Peyer's patch (tissue), 4 donors: Measurements from ENCODE around the gene CSNK1A1L.

Source experiments
- POLR2A ChIP-seq, 2 donors: fragments of 450-650 bp; IDR thresholded peaks; one replicate each; pipeline ENCODE4 v1.5.1; 2017; ENCODE audit warnings: antibody characterized with exemption in 2 of 2, mild to moderate bottlenecking in 2 of 2, moderate library complexity in 2 of 2
- TF ChIP-seq, protein P1 (sequence below), 6 experiments: fragments of 450-650 bp in 4 of 6; fragments of 200-600 bp in 2 of 6; sonication (generic) in 1 of 6; IDR thresholded peaks; one replicate each; pipeline ENCODE4 v1.5.1; 2017 to 2019; ENCODE audit warnings: antibody characterized with exemption in 6 of 6, mild to moderate bottlenecking in 3 of 6, moderate library complexity in 1 of 6

DNA sequence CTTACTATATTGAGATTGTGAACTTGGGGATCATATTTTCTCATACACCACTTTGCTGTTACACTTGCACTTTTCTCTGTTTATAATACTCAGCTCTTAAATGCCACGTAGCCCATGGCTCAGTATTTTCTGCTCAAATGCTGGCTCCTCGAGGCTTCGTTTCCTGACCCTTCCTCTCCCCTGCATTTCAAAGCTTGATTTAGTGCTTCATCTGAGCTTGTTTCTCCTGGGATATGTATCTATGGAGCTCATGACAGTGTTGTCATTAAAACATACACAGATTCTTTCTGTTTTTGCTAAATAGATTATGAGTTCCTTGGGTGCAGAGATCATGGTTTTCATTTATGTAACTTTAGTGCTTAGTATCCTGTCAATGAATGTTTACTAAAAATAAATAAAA lies 11.4 kb downstream of the CSNK1A1L start:
- TF ChIP-seq, protein P1, sequence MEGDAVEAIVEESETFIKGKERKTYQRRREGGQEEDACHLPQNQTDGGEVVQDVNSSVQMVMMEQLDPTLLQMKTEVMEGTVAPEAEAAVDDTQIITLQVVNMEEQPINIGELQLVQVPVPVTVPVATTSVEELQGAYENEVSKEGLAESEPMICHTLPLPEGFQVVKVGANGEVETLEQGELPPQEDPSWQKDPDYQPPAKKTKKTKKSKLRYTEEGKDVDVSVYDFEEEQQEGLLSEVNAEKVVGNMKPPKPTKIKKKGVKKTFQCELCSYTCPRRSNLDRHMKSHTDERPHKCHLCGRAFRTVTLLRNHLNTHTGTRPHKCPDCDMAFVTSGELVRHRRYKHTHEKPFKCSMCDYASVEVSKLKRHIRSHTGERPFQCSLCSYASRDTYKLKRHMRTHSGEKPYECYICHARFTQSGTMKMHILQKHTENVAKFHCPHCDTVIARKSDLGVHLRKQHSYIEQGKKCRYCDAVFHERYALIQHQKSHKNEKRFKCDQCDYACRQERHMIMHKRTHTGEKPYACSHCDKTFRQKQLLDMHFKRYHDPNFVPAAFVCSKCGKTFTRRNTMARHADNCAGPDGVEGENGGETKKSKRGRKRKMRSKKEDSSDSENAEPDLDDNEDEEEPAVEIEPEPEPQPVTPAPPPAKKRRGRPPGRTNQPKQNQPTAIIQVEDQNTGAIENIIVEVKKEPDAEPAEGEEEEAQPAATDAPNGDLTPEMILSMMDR (IDR thresholded peaks at IDR 0.05): no peak
- TF ChIP-seq POLR2A (IDR thresholded peaks at IDR 0.05): no peak
